Measurements from ENCODE around the gene ARHGEF17. TPM values are rescaled to one million over a fixed set of nuclear protein-coding genes. Genes with fewer than 3 reads are reported as not detected.

ARHGEF17 gene
- total and polyA plus RNA-seq, 2 of the 13 experiments (the other 11 are each of a cell fraction or from before 2014, with no cell fraction given), result 10.7 to 28.8 TPM

- in situ Hi-C loops (cut with HindIII; ENCODE audit: extremely low pct_ligation_motif_present, low pct_unique_long_range_greater_than_20kb) (no loop called here), intact Hi-C loops (cut with micrococcal nuclease; ENCODE audit: unreplicated experiment) (no loop called here)
- no peak for DNase-seq (ENCODE audit: low spot score)
- ChIA-PET POLR2A (no interaction called here), CTCF (ENCODE audit: low intra/inter-chr PET ratio, low total read pairs) (no interaction called here)
- BruUV-seq (replicated peaks), result no TSS peak
- Histone ChIP-seq H3K27me3 (ENCODE audit: control insufficient read depth in 1 of 2, insufficient read depth in 2 of 2, low read length in 2 of 2) (peaks cover 5 to 54% of the 10 kb centered on the region in 2 experiments; a peak in 4 of 5 replicates), H4K20me1 (ENCODE audit: insufficient read depth, low read length) (no peaks in the 10 kb centered on the region), H2AFZ (ENCODE audit: low read length) (no peak overlapping the region), H3K9ac (ENCODE audit: insufficient read depth, low read depth, low read length) (no peak overlapping the region), H3K27ac (ENCODE audit: extremely low read length, insufficient read depth, low read length) (no peak overlapping the region), H3K4me1 (ENCODE audit: insufficient read depth, low read length) (peaks cover 10% of the 10 kb centered on the region; the same call in 1 of the 2 replicates), H3K4me3 (replicated peaks in 1 of 3; ENCODE audit: insufficient read depth in 1 of 3, low read depth in 2 of 3, low read length in 3 of 3) (no peak overlapping the region), H3K4me2 (ENCODE audit: low read depth, low read length) (no peak overlapping the region), H3K9me3 (ENCODE audit: low read length) (no peaks in the 10 kb centered on the region), H3K79me2 (ENCODE audit: insufficient read depth, low read length) (no peaks in the 10 kb centered on the region), H3K36me3 (replicated peaks in 1 of 2; ENCODE audit: control insufficient read depth in 1 of 2, insufficient read depth in 2 of 2, low read length in 2 of 2) (no peaks in the 10 kb centered on the region)
- no peak for FAIRE-seq
- WGBS (ENCODE audit: low lambda C conversion rate), result under 1% methylated on average over 5 of the region's 5 CpGs
- no peak for ATAC-seq
- TF ChIP-seq MED1 (CRISPR knock-in tag; IDR thresholded peaks at IDR 0.05), result no peak
- no peak for TF ChIP-seq PPARG (CRISPR knock-in tag; conservative IDR thresholded peaks at IDR 0.05)
- TF ChIP-seq CCAR2 (optimal IDR thresholded peaks at IDR 0.05; ENCODE audit: low read depth, low read length), result no peak
- TF ChIP-seq PAXIP1 (CRISPR knock-in tag; conservative IDR thresholded peaks at IDR 0.05), result no peak
- TF ChIP-seq CAMTA2 (CRISPR knock-in tag; IDR thresholded peaks at IDR 0.05; ENCODE audit: borderline replicate concordance), result no peak
- no peak for TF ChIP-seq ZNF264 (CRISPR knock-in tag; IDR thresholded peaks at IDR 0.05)
- no peak for TF ChIP-seq HMGXB3 (CRISPR knock-in tag; IDR thresholded peaks at IDR 0.05; ENCODE audit: borderline replicate concordance)
- TF ChIP-seq PHF5A (CRISPR knock-in tag; IDR thresholded peaks at IDR 0.05; ENCODE audit: low read depth, unreplicated experiment), result no peak
- TF ChIP-seq MTA1 (CRISPR knock-in tag; IDR thresholded peaks at IDR 0.05; ENCODE audit: borderline replicate concordance), result no peak
- TF ChIP-seq PCBP1 (IDR thresholded peaks at IDR 0.05; ENCODE audit: borderline replicate concordance, low read depth, low read length), result no peak
- TF ChIP-seq PAX8 (CRISPR knock-in tag; IDR thresholded peaks at IDR 0.05; ENCODE audit: borderline replicate concordance), result no peak
- TF ChIP-seq ZNF230 (CRISPR knock-in tag; IDR thresholded peaks at IDR 0.05), result no peak
- TF ChIP-seq ZFP90 (CRISPR knock-in tag; IDR thresholded peaks at IDR 0.05; ENCODE audit: borderline replicate concordance), result no peak
- no peak for TF ChIP-seq SOX13 (IDR thresholded peaks at IDR 0.05)
- TF ChIP-seq SOX13 (CRISPR knock-in tag; conservative IDR thresholded peaks at IDR 0.05 in 1 of 2, IDR thresholded peaks at IDR 0.05 in 1 of 2), result no peak
- TF ChIP-seq KMT2A (CRISPR knock-in tag; IDR thresholded peaks at IDR 0.05), result no peak
- no peak for TF ChIP-seq ZNF234 (CRISPR knock-in tag; conservative IDR thresholded peaks at IDR 0.05)
- TF ChIP-seq KAT7 (CRISPR knock-in tag; IDR thresholded peaks at IDR 0.05; ENCODE audit: borderline replicate concordance), result no peak
Observed at GRCh38 chr11:73262851-73263495, 45.1 kb upstream of the ARHGEF17 start.

Data from HepG2 (cell line).